WTC11 (cell line): ENCODE measurements around the gene ATG13. TPM values are rescaled to one million over a fixed set of nuclear protein-coding genes. Genes with fewer than 3 reads are reported as not detected.

Experiments used
- ATAC-seq: fragments of 200-7000 bp; cut with Tn5 transposase; 2 replicates; pipeline ENCODE4 v1.10.0; 2021; ENCODE audit warnings: mild to moderate bottlenecking, moderate library complexity
- CTCF ChIA-PET: fragments of 300-600 bp; sonication (Branson Sonifier 250); formaldehyde crosslinking; loops from one replicate; lab custom pipeline; 2021; ENCODE audit warnings: antibody characterized with exemption; lab: Charles Lee
- POLR2A ChIA-PET: fragments of 350-600 bp; sonication (Branson Sonifier 250); formaldehyde crosslinking; loops from one replicate; lab custom pipeline; 2021; ENCODE audit warnings: antibody characterized with exemption; lab: Charles Lee
- DNase-seq: peaks from one replicate; pipeline ENCODE4 v3.0.0; 2021; ENCODE audit warnings: low spot score
- H3K27ac Mint-ChIP-seq: 2 replicates; pipeline ENCODE4 v1.8.0; 2021; ENCODE audit warnings: mixed read lengths
- H3K27me3 Mint-ChIP-seq: 2 replicates; pipeline ENCODE4 v1.8.0; 2021; ENCODE audit warnings: low read depth, mild to moderate bottlenecking, moderate library complexity, mixed read lengths
- H3K36me3 Mint-ChIP-seq: 2 replicates; pipeline ENCODE4 v1.8.0; 2021; ENCODE audit warnings: mixed read lengths
- H3K4me1 Mint-ChIP-seq: 2 replicates; pipeline ENCODE4 v1.8.0; 2022; ENCODE audit warnings: mixed read lengths
- H3K4me3 Mint-ChIP-seq: 2 replicates; pipeline ENCODE4 v1.8.0; 2021; ENCODE audit warnings: mild to moderate bottlenecking, moderate library complexity, mixed read lengths
- H3K9me3 Mint-ChIP-seq: 2 replicates; pipeline ENCODE4 v1.8.0; 2021; ENCODE audit warnings: mixed read lengths
- ATF2 ChIP-seq: sonication (generic); formaldehyde crosslinking; IDR thresholded peaks from 2 replicates; pipeline ENCODE4 v1.8.1; 2022; ENCODE audit warnings: low read depth, missing genetic modification reagents, borderline replicate concordance
- CTCF ChIP-seq: fragments of 200-600 bp; IDR thresholded peaks from 2 replicates; pipeline ENCODE4 v1.8.0; 2022; ENCODE audit warnings: antibody characterized with exemption
- E2F4 ChIP-seq: sonication (generic); formaldehyde crosslinking; IDR thresholded peaks from 2 replicates; pipeline ENCODE4 v1.8.1; 2022; ENCODE audit warnings: low read depth, mild to moderate bottlenecking, moderate library complexity, missing genetic modification reagents, borderline replicate concordance
- E2F5 ChIP-seq: sonication (generic); formaldehyde crosslinking; IDR thresholded peaks from 2 replicates; pipeline ENCODE4 v1.8.1; 2022; ENCODE audit warnings: mild to moderate bottlenecking, moderate library complexity, missing genetic modification reagents
- FOXP4 ChIP-seq: sonication (generic); formaldehyde crosslinking; IDR thresholded peaks from 2 replicates; pipeline ENCODE4 v1.8.0; 2022; ENCODE audit warnings: mild to moderate bottlenecking, missing genetic modification reagents
- HMGXB4 ChIP-seq: sonication (generic); formaldehyde crosslinking; IDR thresholded peaks from 2 replicates; pipeline ENCODE4 v1.8.1; 2023; ENCODE audit warnings: mild to moderate bottlenecking, moderate library complexity, missing genetic modification reagents
- JAZF1 ChIP-seq: fragments of 250-450 bp; sonication (Bioruptor Pico); IDR thresholded peaks from 2 replicates; pipeline ENCODE4 v1.9.0; 2021; ENCODE audit warnings: moderate library complexity, mild to moderate bottlenecking, inconsistent platforms
- NFATC4 ChIP-seq: fragments of 250-450 bp; sonication (Bioruptor Pico); IDR thresholded peaks from 2 replicates; pipeline ENCODE4 v1.9.0; 2021; ENCODE audit warnings: mild to moderate bottlenecking
- NFYB ChIP-seq: sonication (generic); formaldehyde crosslinking; conservative IDR thresholded peaks from 2 replicates; pipeline ENCODE4 v1.8.0; 2022; ENCODE audit warnings: low read depth, missing genetic modification reagents
- NR2C2 ChIP-seq: sonication (generic); formaldehyde crosslinking; IDR thresholded peaks from 2 replicates; pipeline ENCODE4 v1.8.0; 2022; ENCODE audit warnings: mild to moderate bottlenecking, missing genetic modification reagents
- OVOL2 ChIP-seq: fragments of 250-450 bp; sonication (Bioruptor Pico); IDR thresholded peaks from 2 replicates; pipeline ENCODE4 v1.9.0; 2021; ENCODE audit warnings: mild to moderate bottlenecking, borderline replicate concordance
- RELA ChIP-seq: sonication (generic); formaldehyde crosslinking; IDR thresholded peaks from 2 replicates; pipeline ENCODE4 v1.8.1; 2022; ENCODE audit warnings: missing genetic modification reagents, mild to moderate bottlenecking, borderline replicate concordance
- SMAD3 ChIP-seq: sonication (generic); formaldehyde crosslinking; IDR thresholded peaks from 2 replicates; pipeline ENCODE4 v1.8.0; 2022; ENCODE audit warnings: missing genetic modification reagents, mild to moderate bottlenecking, borderline replicate concordance
- TCF7 ChIP-seq: sonication (generic); formaldehyde crosslinking; IDR thresholded peaks from 2 replicates; pipeline ENCODE4 v1.8.0; 2022; ENCODE audit warnings: mild to moderate bottlenecking, low read depth, missing genetic modification reagents, moderate library complexity
- USF1 ChIP-seq: sonication (generic); formaldehyde crosslinking; IDR thresholded peaks from 2 replicates; pipeline ENCODE4 v1.8.0; 2022; ENCODE audit warnings: mild to moderate bottlenecking, missing genetic modification reagents
- USF2 ChIP-seq: sonication (generic); formaldehyde crosslinking; IDR thresholded peaks from 2 replicates; pipeline ENCODE4 v1.8.1; 2023; ENCODE audit warnings: mild to moderate bottlenecking, missing genetic modification reagents, moderate library complexity
- ZNF263 ChIP-seq: sonication (generic); formaldehyde crosslinking; IDR thresholded peaks from 2 replicates; pipeline ENCODE4 v1.8.1; 2022; ENCODE audit warnings: low read depth, mild to moderate bottlenecking, moderate library complexity, missing genetic modification reagents
- ZNF317 ChIP-seq: sonication (generic); formaldehyde crosslinking; IDR thresholded peaks from 2 replicates; pipeline ENCODE4 v1.8.1; 2023; ENCODE audit warnings: low read depth, mild to moderate bottlenecking, moderate library complexity, missing genetic modification reagents, borderline replicate concordance
- ZNF671 ChIP-seq: fragments of 250-450 bp; sonication (Bioruptor Pico); IDR thresholded peaks from 2 replicates; pipeline ENCODE4 v1.8.0; 2021; ENCODE audit warnings: mild to moderate bottlenecking
- ZSCAN18 ChIP-seq: fragments of 250-450 bp; sonication (Bioruptor Pico); IDR thresholded peaks from 2 replicates; pipeline ENCODE4 v2.1.2; 2022; ENCODE audit warnings: mild to moderate bottlenecking, moderate library complexity
- total RNA-seq: library from RNA; stranded (reverse); gene quantifications from 3 replicates; pipeline ENCODE4 v1.2.3, GENCODE V29; 2021

ATG13 gene
- total RNA-seq, 1 experiment from 2014 or later, result 85.4 TPM

GRCh38 chr11:46643531-46643930 lies 26.2 kb downstream of the ATG13 start (continued):
- TF ChIP-seq CTCF (no peak), OVOL2 (CRISPR knock-in tag) (no peak), SMAD3 (CRISPR knock-in tag) (no peak), ZNF317 (CRISPR knock-in tag) (no peak), NFYB (CRISPR knock-in tag) (no peak), NFATC4 (CRISPR knock-in tag) (no peak)

- H3K4me3 Mint-ChIP-seq, result no peak overlapping the region
- CTCF ChIA-PET, result interaction anchor here (1.3 kb wide), 1 partner anchor 255 kb away, joined by 3 read pairs; no protein-coding TSS in a partner anchor
- peaks cover 12% of the 10 kb centered on the region for H3K9me3 Mint-ChIP-seq
- no peaks in the 10 kb centered on the region for H3K4me1 Mint-ChIP-seq
- DNase-seq, result no peak
- no peak overlapping the region for H3K27ac Mint-ChIP-seq
- no peak for ATAC-seq
- no peaks in the 10 kb centered on the region for H3K27me3 Mint-ChIP-seq
- no peak for TF ChIP-seq ZNF671
- no peak for TF ChIP-seq ATF2
- TF ChIP-seq OVOL2 (CRISPR knock-in tag), result no peak
- no peak for TF ChIP-seq ZSCAN18 (CRISPR knock-in tag)
- TF ChIP-seq JAZF1 (CRISPR knock-in tag), result no peak
- TF ChIP-seq FOXP4 (CRISPR knock-in tag), result no peak
- no peak for TF ChIP-seq USF1 (CRISPR knock-in tag)
- no peak for TF ChIP-seq NFATC4 (CRISPR knock-in tag)
- TF ChIP-seq USF2, result no peak
- TF ChIP-seq NR2C2 (CRISPR knock-in tag), result no peak
- no peak for TF ChIP-seq E2F4 (CRISPR knock-in tag)
- no peak for TF ChIP-seq TCF7
- no peak for TF ChIP-seq RELA (CRISPR knock-in tag)
- TF ChIP-seq HMGXB4, result no peak
- TF ChIP-seq E2F5, result no peak
- no peak for TF ChIP-seq ZNF263
- H3K36me3 Mint-ChIP-seq, result peaks cover 31% of the 10 kb centered on the region
- POLR2A ChIA-PET, result interaction anchor here (0.6 kb wide), 1 partner anchor 48 kb away, joined by 3 read pairs; no protein-coding TSS in a partner anchor
Observed at GRCh38 chr11:46643986-46644385, 26.6 kb downstream of the ATG13 start.
